SK-N-SH (cell line): ENCODE measurements around the gene PARP9.

Source experiments
- FOSL2 ChIP-seq: IDR thresholded peaks from 2 replicates; pipeline ENCODE4 v1.4.0; 2012; ENCODE audit warnings: low read depth, mild to moderate bottlenecking, moderate library complexity, borderline replicate concordance
- GABPA ChIP-seq: IDR thresholded peaks from 2 replicates; pipeline ENCODE4 v1.4.0; 2012; ENCODE audit warnings: low read depth, mild to moderate bottlenecking
- JUND ChIP-seq: IDR thresholded peaks from 2 replicates; pipeline ENCODE4 v1.4.0; 2012
- MXI1 ChIP-seq: IDR thresholded peaks from 2 replicates; pipeline ENCODE4 v1.6.1; 2012; ENCODE audit warnings: mild to moderate bottlenecking, low read depth, low read length, improper control_type of control experiment
- POLR2AphosphoS5 ChIP-seq: IDR thresholded peaks from 2 replicates; pipeline ENCODE4 v1.6.1; 2012; ENCODE audit warnings: low read depth, low read length
- YY1 ChIP-seq: IDR thresholded peaks from 2 replicates; pipeline ENCODE4 v1.4.0; 2012; ENCODE audit warnings: low read depth, mild to moderate bottlenecking
- TF ChIP-seq, protein P1 (sequence below): fragments of 200-600 bp; sonication (generic); IDR thresholded peaks from 2 replicates; pipeline ENCODE4 v1.6.1; 2017; ENCODE audit warnings: antibody characterized with exemption, mild to moderate bottlenecking, moderate library complexity
- TF ChIP-seq, protein P2 (sequence below): IDR thresholded peaks from 2 replicates; pipeline ENCODE4 v1.4.0; 2012; ENCODE audit warnings: low read depth

DNA sequence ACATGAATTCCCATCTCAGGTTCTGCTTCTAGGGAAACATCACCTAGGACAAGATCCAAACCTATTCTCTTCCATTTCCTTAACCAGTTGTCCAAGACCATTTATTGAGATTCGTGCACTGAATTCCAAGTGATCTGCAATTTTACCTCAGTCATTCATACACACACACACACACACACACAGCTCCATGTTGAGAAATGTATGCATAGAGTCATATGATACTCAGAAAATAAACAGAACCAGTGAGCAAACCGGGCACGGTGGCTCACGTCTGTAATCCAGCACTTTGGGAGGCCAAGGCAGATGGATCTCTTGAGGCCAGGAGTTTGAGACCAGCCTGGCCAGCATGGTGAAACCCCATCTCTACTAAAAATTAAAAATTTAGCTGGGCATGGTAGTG lies 43.2 kb downstream of the PARP9 start:
- no peak for TF ChIP-seq POLR2AphosphoS5
- TF ChIP-seq GABPA, result no peak
- TF ChIP-seq, protein P1, sequence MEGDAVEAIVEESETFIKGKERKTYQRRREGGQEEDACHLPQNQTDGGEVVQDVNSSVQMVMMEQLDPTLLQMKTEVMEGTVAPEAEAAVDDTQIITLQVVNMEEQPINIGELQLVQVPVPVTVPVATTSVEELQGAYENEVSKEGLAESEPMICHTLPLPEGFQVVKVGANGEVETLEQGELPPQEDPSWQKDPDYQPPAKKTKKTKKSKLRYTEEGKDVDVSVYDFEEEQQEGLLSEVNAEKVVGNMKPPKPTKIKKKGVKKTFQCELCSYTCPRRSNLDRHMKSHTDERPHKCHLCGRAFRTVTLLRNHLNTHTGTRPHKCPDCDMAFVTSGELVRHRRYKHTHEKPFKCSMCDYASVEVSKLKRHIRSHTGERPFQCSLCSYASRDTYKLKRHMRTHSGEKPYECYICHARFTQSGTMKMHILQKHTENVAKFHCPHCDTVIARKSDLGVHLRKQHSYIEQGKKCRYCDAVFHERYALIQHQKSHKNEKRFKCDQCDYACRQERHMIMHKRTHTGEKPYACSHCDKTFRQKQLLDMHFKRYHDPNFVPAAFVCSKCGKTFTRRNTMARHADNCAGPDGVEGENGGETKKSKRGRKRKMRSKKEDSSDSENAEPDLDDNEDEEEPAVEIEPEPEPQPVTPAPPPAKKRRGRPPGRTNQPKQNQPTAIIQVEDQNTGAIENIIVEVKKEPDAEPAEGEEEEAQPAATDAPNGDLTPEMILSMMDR, result no peak
- no peak for TF ChIP-seq YY1
- TF ChIP-seq FOSL2, result no peak
- TF ChIP-seq JUND, result no peak
- TF ChIP-seq MXI1, result no peak
- TF ChIP-seq, protein P2, sequence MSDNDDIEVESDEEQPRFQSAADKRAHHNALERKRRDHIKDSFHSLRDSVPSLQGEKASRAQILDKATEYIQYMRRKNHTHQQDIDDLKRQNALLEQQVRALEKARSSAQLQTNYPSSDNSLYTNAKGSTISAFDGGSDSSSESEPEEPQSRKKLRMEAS, result no peak
